Measurements from ENCODE around the gene RNF166. TPM values are rescaled to one million over a fixed set of nuclear protein-coding genes. Genes with fewer than 3 reads are reported as not detected.

RNF166 gene
- total and polyA plus RNA-seq, 2 donors from 2014 or later: 16.3 to 31.4 TPM

GRCh38 chr16:88747588-88748301, 41.5 kb upstream of the RNF166 start:
- FAIRE-seq (no peak), DNase-seq (no peak)
- Histone ChIP-seq H3K36me3 (ENCODE audit: control insufficient read depth in 2 of 3, insufficient read depth in 3 of 3, low read length in 3 of 3) (no peaks in the 10 kb centered on the region), H3K9me3 (ENCODE audit: control insufficient read depth in 2 of 3, insufficient read depth in 1 of 3, low read length in 3 of 3) (no peaks in the 10 kb centered on the region), H3K9ac (ENCODE audit: low read length in 3 of 3) (no peak overlapping the region), H3K27ac (ENCODE audit: low read depth in 2 of 2, low read length in 2 of 2) (no peak overlapping the region), H3K27me3 (ENCODE audit: control insufficient read depth, insufficient read depth, low read length) (no peaks in the 10 kb centered on the region), H3K4me3 (ENCODE audit: low read length in 3 of 3) (no peak overlapping the region), H3K4me1 (ENCODE audit: control insufficient read depth in 2 of 3, insufficient read depth in 2 of 3, low read depth in 1 of 3, low read length in 3 of 3) (peaks cover 0 to 14% (median 6%) of the 10 kb centered on the region in 3 donors)
- no peak for TF ChIP-seq CTCF (IDR thresholded peaks at IDR 0.05; ENCODE audit: borderline replicate concordance, extremely low read depth, insufficient read depth)
- intact Hi-C loops (cut with DNase I): no loop called here

DNA sequence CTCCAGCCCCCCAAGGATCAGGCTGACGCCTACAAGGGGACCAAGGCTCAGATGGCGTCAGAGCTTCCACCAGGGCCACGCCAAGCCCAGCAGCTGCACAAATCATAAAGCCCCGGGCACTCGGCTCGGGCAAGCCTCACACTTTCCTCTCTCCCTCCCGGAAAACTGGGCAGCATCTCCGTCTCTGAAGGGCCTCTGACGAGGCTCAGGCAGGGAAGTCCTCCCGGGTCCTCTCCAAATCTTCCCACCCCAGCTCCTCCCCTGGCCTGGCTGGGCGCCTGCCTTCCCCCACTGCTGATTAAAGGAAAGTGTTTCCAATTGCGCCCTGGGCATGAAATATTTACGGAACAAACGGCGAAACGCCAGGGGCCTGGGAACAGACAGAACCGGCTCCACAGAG, 40.3 kb upstream of the RNF166 start:
- TF ChIP-seq CTCF (IDR thresholded peaks at IDR 0.05; ENCODE audit: borderline replicate concordance, extremely low read depth, insufficient read depth): no peak
- Histone ChIP-seq H3K4me1 (ENCODE audit: control insufficient read depth in 2 of 3, insufficient read depth in 2 of 3, low read depth in 1 of 3, low read length in 3 of 3) (peaks cover 0 to 14% (median 6%) of the 10 kb centered on the region in 3 donors), H3K9ac (ENCODE audit: low read length in 3 of 3) (no peak overlapping the region), H3K4me3 (ENCODE audit: low read length in 3 of 3) (no peak overlapping the region), H3K36me3 (ENCODE audit: control insufficient read depth in 2 of 3, insufficient read depth in 3 of 3, low read length in 3 of 3) (no peaks in the 10 kb centered on the region), H3K27ac (ENCODE audit: low read depth in 2 of 2, low read length in 2 of 2) (no peak overlapping the region), H3K9me3 (ENCODE audit: control insufficient read depth in 2 of 3, insufficient read depth in 1 of 3, low read length in 3 of 3) (no peaks in the 10 kb centered on the region), H3K27me3 (ENCODE audit: control insufficient read depth, insufficient read depth, low read length) (no peaks in the 10 kb centered on the region)
- DNase-seq (no peak), FAIRE-seq (no peak)
- intact Hi-C loops (cut with DNase I): no loop called here

DNA sequence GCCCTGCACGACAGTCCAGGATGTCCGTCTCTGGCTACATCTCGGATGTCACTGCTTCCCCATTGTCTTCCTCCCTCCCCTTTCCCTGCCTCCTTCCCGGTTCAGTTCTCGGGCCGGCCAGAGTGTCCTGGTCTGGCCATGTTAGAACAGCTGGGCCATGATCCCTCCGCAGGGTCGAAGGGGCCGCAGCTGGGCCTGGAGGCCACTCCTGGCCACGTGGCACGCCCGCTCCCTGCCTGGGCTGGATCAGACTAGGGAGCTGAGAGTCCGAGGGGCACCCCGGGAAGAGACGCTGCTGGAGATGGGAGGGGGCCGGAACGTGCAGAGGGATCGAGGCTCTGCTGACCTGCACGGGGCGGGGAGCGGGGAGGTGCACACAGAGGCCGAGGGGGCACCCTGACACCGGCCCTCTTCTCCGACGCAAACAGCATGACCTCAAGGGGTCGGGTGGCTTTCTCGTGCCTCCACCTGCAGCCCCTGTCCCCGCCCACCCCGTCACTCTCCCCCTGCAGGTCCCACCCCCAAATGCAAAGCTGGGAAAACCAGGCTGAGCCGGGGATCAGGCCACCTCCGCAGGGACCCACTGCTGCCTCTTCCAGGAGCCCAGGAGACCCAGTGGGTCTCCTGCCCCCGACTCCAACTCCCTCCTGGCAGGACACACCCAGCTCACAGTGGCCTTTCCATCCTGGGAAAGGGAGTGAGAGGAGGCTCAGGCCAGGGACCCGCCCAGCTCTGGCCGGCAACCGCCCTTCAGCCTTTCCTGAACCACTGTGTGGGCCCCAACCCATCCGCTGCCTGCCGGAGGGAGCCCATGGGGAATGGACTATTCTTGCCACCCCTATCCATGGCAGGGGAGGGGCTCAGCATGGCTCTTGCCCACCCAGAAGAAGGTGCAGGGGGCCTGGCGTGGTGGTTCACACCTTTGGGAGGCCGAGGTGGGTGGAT, 38.6 kb upstream of the RNF166 start:
- Histone ChIP-seq H3K4me3 (ENCODE audit: low read length in 3 of 3) (no peak overlapping the region), H3K9me3 (ENCODE audit: control insufficient read depth in 2 of 3, insufficient read depth in 1 of 3, low read length in 3 of 3) (no peaks in the 10 kb centered on the region), H3K27me3 (ENCODE audit: control insufficient read depth, insufficient read depth, low read length) (no peaks in the 10 kb centered on the region), H3K9ac (ENCODE audit: low read length in 3 of 3) (no peak overlapping the region), H3K36me3 (ENCODE audit: control insufficient read depth in 2 of 3, insufficient read depth in 3 of 3, low read length in 3 of 3) (no peaks in the 10 kb centered on the region), H3K4me1 (ENCODE audit: control insufficient read depth in 2 of 3, insufficient read depth in 2 of 3, low read depth in 1 of 3, low read length in 3 of 3) (peaks cover 0 to 14% (median 6%) of the 10 kb centered on the region in 3 donors), H3K27ac (ENCODE audit: low read depth in 2 of 2, low read length in 2 of 2) (no peak overlapping the region)
- TF ChIP-seq CTCF (IDR thresholded peaks at IDR 0.05; ENCODE audit: borderline replicate concordance, extremely low read depth, insufficient read depth): no peak
- intact Hi-C loops (cut with DNase I): no loop called here
- DNase-seq (peak in 1 of 5 donors; percentile 37), FAIRE-seq (no peak)
